Activated T-helper 9 cell treated with anti-CD3 and anti-CD28 coated beads, Interleukin-2, amount 50 U/mL, for 16 hours (primary cell): Measurements from ENCODE around the gene MAP4K2.

ENCODE experiments used
- DNase-seq: peaks from one replicate; pipeline ENCODE4 v3.0.0-alpha.2; 2020; ENCODE audit warnings: low read depth

Gene MAP4K2

GRCh38 chr11:64736654-64737053 lies 66.4 kb downstream of the MAP4K2 start:
- no peak for DNase-seq

GRCh38 chr11:64735725-64736259 lies 67.2 kb downstream of the MAP4K2 start:
- DNase-seq = no peak
